Erythroblast (primary cell): ENCODE measurements around the gene ACLY.

Experiments
- GATA1 ChIP-seq: IDR thresholded peaks from 2 replicates; pipeline ENCODE4 v1.6.1; 2011; ENCODE audit warnings: low read depth, mild to moderate bottlenecking, control low read depth, low read length, moderate library complexity
- POLR2A ChIP-seq: IDR thresholded peaks from 2 replicates; pipeline ENCODE4 v1.6.1; 2011; ENCODE audit warnings: mild to moderate bottlenecking, low read length

DNA sequence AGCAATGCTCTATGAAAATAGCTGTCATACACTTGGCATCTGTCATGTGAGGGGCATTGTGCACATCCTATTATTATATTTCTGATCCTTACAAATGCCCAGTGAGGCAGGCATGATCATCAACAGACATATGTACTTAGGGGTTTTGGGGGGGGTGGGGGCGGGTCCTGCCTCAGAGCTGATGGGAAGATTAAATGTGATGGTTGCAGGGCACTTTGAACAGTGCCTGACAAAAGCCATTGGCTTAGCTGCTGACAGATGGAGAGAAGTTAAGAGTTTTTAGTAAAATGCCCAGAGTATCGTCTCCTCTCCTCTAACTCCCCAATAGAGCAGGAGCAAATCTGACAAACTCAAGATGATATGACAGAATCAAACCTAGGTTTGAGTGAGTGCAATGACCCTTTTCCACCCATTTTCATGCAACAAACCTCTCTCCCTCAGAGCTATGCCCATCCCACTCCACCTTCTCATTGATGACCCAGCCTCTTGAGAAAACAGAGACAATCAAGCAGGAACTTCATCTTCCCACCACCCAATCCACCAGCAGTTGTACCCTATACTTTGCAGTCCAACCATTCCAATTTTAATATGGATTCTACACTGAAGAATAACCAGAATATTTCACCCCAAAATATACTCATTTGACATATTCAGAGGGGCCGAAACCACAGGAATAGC lies 58.4 kb downstream of the ACLY start:
- no peak for TF ChIP-seq POLR2A
- no peak for TF ChIP-seq GATA1
